Stimulated activated naive CD4-positive, alpha-beta T cell (primary cell): ENCODE results near the gene APOB.
"Not testable (repeated sequence)": the region's sequence is repeated elsewhere in the genome, so short reads cannot be mapped to it uniquely, and the experiment has no call there.

ENCODE experiments used
- DNase-seq, 6 experiments: peaks; one replicate each; lab custom pipeline; 2025; lab: John Stamatoyannopoulos, UW

Gene APOB

DNA sequence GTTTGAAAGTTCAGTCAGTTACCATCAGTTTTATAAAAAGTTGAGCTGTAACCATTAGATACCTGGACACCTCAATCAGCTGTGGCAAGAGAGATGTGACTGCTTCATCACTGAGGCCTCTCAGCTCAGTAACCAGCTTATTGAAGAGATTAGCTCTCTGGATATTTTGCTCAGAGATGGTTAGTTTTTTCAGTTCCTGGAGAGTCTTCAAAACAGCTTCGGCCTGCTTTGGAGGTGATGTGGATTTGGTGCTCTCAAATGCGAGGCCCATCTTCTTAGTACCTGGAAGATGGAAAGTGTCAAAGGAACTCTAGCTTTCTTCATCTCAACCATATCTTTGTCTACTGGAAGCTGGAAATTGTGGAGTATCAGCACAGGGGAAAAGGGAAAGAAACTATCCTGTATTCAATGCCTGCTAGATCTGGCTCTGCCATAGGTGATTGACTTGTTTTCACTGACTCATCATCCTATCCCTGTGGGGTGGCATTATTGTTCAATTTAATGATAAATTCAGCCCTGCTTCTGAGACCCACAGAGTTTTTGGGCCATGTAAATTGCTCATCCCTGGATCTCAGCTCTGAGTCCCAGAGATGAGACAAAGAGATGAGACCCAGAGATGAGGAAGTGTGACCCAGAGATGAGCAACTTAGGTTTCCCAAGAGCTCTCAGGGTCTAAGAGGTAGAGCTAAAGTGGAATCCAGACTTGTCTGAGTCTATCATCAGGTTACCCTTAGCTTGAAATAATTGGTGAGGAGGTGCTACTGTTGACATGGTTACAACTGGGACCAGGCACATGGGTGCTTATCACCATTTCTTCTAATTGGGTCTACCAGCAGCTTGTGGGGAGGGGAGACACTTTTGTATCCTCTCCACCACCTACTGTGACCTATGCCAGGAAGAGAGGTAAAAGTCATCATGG lies 10.4 kb downstream of the APOB start:
- DNase-seq = no peak

DNA sequence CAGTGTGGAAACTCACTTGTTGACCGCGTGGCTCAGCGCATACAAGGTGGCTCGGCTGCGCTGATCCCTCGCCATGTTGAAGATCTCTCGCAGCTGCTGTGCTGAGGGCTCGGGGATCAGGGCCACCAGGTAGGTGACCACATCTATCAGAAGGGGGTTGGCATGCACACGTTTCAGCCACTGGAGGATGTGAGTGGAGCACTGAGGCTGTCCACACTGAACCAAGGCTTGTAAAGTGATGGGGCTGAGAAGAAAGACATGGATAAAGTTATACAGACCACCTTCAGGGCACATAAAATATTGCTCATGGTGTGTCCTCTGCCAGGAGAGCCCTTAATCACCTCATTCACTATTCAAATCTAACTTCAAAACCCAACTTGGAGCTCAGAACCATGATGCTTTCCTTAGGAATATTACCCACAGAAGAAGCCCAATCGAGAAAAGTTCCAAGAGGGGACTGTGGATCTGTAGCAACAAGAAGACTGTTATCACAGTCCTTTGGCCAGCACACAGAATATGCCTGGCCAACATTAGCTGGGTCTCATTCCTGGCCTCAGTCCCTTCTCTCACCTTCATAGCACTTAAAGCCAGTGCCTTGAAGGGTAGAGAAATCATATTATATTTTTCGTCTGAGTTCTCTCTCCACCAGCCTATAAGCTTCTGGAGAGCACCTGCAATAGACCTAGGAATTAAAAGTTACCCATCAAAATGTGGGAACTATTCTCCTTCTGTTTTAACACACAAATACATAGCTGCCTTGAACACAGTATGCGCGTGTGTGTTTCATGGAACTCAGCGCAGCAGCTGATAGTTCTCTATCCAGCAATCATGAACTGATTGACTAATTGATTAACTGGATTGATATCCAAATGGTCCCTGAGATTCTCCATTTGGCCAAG lies 11.3 kb downstream of the APOB start:
- no peak for DNase-seq

DNA sequence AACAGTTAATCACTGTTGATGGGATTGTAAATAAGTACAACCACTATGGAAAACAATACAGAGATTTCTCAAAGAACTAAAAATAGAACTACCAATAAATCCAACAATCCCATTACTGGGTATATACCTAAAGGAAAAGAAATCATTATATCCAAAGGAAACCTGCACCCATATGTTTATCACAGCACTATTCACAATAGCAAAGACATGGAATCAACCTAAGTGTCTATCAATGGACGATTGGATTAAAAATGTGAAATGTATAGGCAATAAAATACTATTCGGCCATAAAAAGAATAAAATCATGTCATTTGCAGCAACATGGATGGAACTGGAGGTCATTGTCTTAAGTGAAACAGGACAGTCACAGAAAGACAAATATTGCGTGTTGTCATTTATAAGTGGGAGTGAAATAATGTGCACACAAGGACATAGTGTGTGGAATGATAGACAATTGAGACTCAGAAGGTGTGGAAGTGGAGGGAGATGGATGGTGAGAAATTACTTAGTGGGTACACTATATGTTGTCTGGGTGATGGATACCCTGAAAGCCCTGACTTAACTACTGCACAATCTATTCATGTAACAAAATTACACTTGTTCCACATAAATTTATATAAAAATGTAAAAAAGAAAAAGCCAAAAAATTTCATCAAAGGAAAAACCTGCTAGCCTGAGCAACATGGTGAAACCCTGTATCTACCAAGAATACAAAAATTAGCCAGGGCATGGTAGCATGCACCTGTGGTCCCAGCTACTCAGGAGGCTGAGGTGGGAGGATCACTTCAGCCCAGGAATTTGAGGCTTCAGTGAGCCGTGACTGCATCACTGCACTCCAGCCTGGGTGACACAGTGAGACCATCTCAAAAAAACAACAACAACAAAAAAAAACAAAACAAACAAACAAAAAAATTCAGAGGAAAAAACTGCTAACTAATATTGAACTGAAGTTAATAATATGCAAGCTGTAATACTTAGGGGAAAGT lies 12.6 kb downstream of the APOB start:
- no peak for DNase-seq

- no peak for DNase-seq
Observed at GRCh38 chr2:21029519-21029918, 14.4 kb downstream of the APOB start.

- not testable (repeated sequence) for DNase-seq
Observed at GRCh38 chr2:21028951-21029350, 14.9 kb downstream of the APOB start.

GRCh38 chr2:21028021-21028947 lies 15.6 kb downstream of the APOB start:
- DNase-seq = no peak

GRCh38 chr2:21026479-21027282 lies 17.2 kb downstream of the APOB start:
- DNase-seq = no peak

GRCh38 chr2:21025690-21026478 lies 18.0 kb downstream of the APOB start:
- DNase-seq = no peak

DNA sequence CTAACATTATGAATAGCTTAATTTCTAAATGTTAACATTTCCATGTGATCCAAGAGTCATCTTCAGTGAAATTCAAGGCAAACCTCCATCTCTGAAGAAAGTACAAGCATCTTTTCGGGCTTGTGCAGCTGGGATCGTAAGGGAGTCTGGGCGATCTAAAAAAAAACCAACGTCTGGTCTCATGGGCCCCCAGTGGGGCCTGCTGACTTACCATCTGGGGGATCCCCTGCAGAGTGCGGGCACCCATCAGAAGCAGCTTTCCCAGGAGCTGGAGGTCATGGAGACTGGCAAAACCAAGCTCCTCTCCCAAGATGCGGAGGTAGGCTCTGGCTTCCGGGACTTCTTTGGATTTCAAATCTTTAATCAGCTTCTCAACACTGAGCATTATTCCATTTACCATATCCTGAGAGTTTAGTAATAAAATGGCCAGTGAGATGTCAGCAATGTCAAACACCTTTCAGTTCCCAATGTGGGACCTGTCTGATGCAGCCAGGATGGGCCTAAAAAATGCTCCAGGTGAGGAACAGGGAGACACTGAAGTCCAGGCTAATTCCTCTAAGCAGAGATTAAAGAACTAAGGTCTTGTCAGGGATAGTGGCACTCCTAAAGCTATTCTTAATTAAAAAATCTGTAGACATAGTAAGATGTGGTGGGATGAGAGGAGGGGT lies 19.0 kb downstream of the APOB start:
- DNase-seq = no peak

- DNase-seq = no peak
Observed at GRCh38 chr2:21024198-21024597, 19.7 kb downstream of the APOB start.

DNA sequence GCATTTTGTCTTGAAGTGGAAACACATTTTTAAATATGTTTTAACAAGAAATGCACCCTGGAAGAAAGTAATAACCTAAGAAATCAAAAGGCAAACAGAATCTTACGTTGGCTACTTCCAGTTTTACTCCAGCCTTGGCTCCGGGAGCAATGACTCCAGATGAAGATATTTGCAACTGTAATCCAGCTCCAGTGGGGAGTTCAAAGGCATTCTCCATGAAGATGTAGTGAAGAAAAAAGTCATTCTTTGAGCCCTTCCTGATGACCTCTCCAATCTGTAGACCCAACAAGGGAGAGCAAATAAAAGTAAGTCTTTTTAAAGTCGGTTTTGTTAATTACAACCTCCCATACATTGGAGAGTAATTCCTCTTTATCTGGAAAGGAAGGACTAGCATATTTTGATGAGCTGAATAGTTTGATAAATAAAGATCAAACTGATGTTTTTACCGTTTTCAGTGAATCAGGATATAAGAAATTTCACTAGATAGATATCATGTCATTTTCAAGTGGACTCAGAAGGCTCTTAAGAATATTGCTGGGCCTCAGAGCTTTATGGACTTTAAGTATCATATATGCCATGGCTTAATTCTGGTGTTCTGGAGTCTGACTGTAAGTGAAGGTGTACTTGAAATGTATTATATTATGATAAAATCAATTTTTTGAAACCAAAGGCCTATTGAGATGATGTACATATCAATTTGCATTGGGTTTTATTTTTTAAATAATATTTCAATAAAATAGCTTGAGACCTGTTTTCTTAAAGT lies 20.3 kb downstream of the APOB start:
- no peak for DNase-seq

DNA sequence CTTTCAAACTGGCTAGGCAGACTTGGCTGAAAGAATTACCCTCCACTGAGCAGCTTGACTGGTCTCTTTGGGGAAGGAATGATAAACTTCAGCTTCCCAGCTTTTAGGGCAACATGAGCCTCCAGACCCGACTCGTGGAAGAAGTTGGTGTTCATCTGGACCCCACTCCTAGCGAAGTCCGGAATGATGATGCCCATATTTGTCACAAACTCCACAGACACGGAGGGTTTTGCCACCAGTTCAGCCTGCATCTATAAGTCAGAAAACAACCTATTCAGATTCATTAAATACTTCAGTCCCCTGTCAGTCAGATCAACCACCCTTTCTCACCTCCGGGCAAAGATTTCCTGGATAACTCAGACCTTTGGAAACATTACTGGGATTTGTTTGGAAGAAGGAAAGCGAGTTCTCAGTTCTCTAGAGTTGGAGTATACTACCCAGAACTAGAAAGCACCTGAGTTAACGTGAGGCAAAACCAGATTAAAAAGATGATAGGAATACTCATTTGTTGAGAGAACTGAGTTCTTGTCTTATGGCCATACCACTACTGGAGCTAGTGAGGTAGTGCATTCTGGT lies 21.0 kb downstream of the APOB start:
- DNase-seq = no peak

DNA sequence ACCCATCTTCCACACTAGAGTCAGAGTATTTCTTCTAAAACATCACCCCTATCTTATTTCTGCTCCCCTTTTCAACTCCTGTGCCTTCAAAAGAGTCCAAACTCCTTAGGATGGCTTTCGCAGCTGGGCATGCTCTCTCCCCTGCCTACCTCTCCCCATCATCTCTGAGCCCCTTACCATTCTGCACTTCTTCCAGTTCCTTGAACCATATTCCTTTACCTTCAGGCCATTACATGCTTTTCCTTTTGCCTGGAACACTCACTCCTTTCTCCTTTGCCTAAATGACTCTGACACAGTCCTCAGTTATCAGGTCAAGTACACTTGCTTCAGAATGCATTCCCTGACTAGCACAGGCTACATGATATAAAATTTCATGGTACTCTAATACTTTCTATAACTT lies 22.4 kb downstream of the APOB start:
- no peak for DNase-seq

DNA sequence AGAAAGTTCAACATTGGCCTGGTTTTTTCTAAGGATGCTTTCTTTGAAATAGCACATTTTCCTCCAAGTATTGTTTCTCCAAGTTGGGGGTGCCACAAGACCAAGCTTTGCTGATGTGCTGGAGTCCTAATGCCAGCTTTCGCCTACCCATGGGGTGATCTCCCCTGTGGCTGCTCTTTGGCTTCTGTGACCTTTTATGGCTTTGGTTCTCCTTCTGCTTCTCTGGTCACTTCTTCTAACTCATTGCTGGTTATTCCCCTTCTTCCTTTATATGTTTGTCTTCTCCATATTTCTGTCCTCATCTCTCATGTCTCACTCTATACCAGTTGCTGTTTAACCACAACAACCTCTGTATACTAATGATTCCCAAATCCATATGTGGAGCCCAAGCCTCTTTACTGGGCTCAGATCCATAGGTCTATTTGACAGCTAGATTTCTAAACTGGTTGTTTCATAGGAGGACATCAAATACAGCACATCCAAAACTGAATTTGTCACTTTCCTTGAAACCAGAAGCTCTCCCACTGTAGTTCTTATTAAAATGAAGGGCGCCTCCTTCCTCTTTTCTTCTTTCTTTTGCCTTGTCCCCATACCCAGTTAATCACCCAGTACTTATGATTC lies 23.1 kb downstream of the APOB start:
- DNase-seq = no peak

GRCh38 chr2:21020031-21020667 lies 23.7 kb downstream of the APOB start:
- DNase-seq = no peak

- DNase-seq = no peak
Observed at GRCh38 chr2:21019678-21020021, 24.2 kb downstream of the APOB start.
